OCI-LY7 (cell line): ENCODE results near the gene MAP4K2. TPM values are rescaled to one million over a fixed set of nuclear protein-coding genes. Genes with fewer than 3 reads are reported as not detected.

ENCODE experiments used
- BruUV-seq: library from RNA; stranded (reverse); fragments of 400-500 nt; replicated peaks from 2 replicates; lab custom pipeline; 2021; lab: Mats Ljungman, UMichigan
- CTCF ChIA-PET: fragments of 300-600 bp; sonication (Branson Sonifier 250); formaldehyde crosslinking; loops from one replicate; lab custom pipeline; 2022; ENCODE audit warnings: antibody characterized with exemption; ENCODE audit not compliant: unreplicated experiment; lab: Charles Lee
- POLR2A ChIA-PET: fragments of 300-600 bp; sonication (Branson Sonifier 250); formaldehyde crosslinking; loops from one replicate; lab custom pipeline; 2022; ENCODE audit warnings: antibody characterized with exemption; lab: Charles Lee
- DNase-seq: peaks from one replicate; pipeline ENCODE4 v3.0.0-alpha.2; 2015; ENCODE audit warnings: low spot score
- H2AFZ ChIP-seq: fragments of 200-600 bp; sonication (generic), shearing (Covaris generic); 2 replicates; pipeline ENCODE4 v1.6.1; 2014; ENCODE audit warnings: mild to moderate bottlenecking, antibody characterized with exemption, low read length, moderate library complexity
- H3K27ac ChIP-seq: fragments of 200-600 bp; sonication (generic); 2 replicates; pipeline ENCODE4 v1.5.1; 2014; ENCODE audit warnings: mixed run types, low read depth, mild to moderate bottlenecking, moderate library complexity, low read length, inconsistent platforms; ENCODE audit not compliant: poor library complexity, severe bottlenecking
- H3K36me3 ChIP-seq: fragments of 200-600 bp; sonication (generic); 2 replicates; pipeline ENCODE4 v1.6.1; 2014; ENCODE audit warnings: mild to moderate bottlenecking, antibody characterized with exemption, low read length, moderate library complexity, mixed read lengths; ENCODE audit not compliant: insufficient read depth
- H3K4me1 ChIP-seq: fragments of 200-600 bp; sonication (generic); 2 replicates; pipeline ENCODE4 v1.5.1; 2014; ENCODE audit warnings: mild to moderate bottlenecking, low read length; ENCODE audit not compliant: insufficient read depth, poor library complexity, severe bottlenecking
- H3K4me2 ChIP-seq: fragments of 200-600 bp; sonication (generic); 2 replicates; pipeline ENCODE4 v1.6.1; 2014; ENCODE audit warnings: mild to moderate bottlenecking, low read length
- H3K4me3 ChIP-seq: fragments of 200-600 bp; sonication (generic); 2 replicates; pipeline ENCODE4 v1.5.1; 2014; ENCODE audit warnings: mild to moderate bottlenecking, low read depth, low read length; ENCODE audit not compliant: poor library complexity, severe bottlenecking
- H3K79me2 ChIP-seq: fragments of 200-600 bp; sonication (generic); 2 replicates; pipeline ENCODE4 v1.6.1; 2016; ENCODE audit warnings: low read depth, mild to moderate bottlenecking, low read length, moderate library complexity, mixed read lengths; ENCODE audit not compliant: insufficient read depth
- H3K9me2 ChIP-seq: fragments of 200-600 bp; sonication (generic); 2 replicates; pipeline ENCODE4 v1.6.1; 2016; ENCODE audit warnings: mild to moderate bottlenecking, low read length, mixed read lengths; ENCODE audit not compliant: insufficient read depth
- H3K9me3 ChIP-seq: fragments of 200-600 bp; sonication (generic); 2 replicates; pipeline ENCODE4 v1.6.1; 2014; ENCODE audit warnings: mild to moderate bottlenecking, mixed run types, low read length, mixed read lengths
- H4K20me1 ChIP-seq: fragments of 200-600 bp; sonication (generic); 2 replicates; pipeline ENCODE4 v1.6.1; 2014; ENCODE audit warnings: mild to moderate bottlenecking, antibody characterized with exemption, low read length, moderate library complexity, mixed read lengths; ENCODE audit not compliant: insufficient read depth
- EZH2phosphoT487 ChIP-seq: fragments of 200-600 bp; sonication (generic); IDR thresholded peaks from 2 replicates; pipeline ENCODE4 v1.6.1; 2018; ENCODE audit warnings: low read depth, borderline replicate concordance, mild to moderate bottlenecking, mixed run types, antibody characterized with exemption, low read length, moderate library complexity, mixed read lengths
- intact Hi-C: fragments of 100-400 bp; cut with micrococcal nuclease; formaldehyde crosslinking; loops from one replicate; pipeline ENCODE4 v1.10.0; 2022; ENCODE audit not compliant: unreplicated experiment
- total RNA-seq, 2 experiments: library from RNA; depleted of rRNA in 1 of 2; stranded (reverse); fragments of >200 nt in 1 of 2; shearing (Covaris generic) in 1 of 2; gene quantifications; 2 replicates each; pipeline ENCODE4 v1.2.3, GENCODE V29; 2014 to 2022
- TF ChIP-seq, protein P1 (sequence below): fragments of 200-600 bp; sonication (generic); conservative IDR thresholded peaks from 2 replicates; pipeline ENCODE4 v1.5.1; 2014; ENCODE audit warnings: mild to moderate bottlenecking, antibody characterized with exemption, low read length, moderate library complexity, mixed read lengths

Gene MAP4K2
- total RNA-seq, 2 experiments from 2014 or later, result 110 to 115 TPM

- peaks cover 33% of the 10 kb centered on the region for H3K36me3 ChIP-seq
- CTCF ChIA-PET, result no interaction called here
- H3K4me1 ChIP-seq, result peaks cover 44% of the 10 kb centered on the region
- H3K9me2 ChIP-seq, result no peaks in the 10 kb centered on the region
- peaks cover 4% of the 10 kb centered on the region; the same call in 1 of the 2 replicates for H3K79me2 ChIP-seq
- no peak for DNase-seq
- H3K27ac ChIP-seq, result peak within 1 kb of the TSS; percentile 20
- peaks cover 10% of the 10 kb centered on the region; the same call in 1 of the 2 replicates for H4K20me1 ChIP-seq
- no peak within 1 kb of the TSS for H2AFZ ChIP-seq
- TF ChIP-seq EZH2phosphoT487, result no peak
- TF ChIP-seq, protein P1, sequence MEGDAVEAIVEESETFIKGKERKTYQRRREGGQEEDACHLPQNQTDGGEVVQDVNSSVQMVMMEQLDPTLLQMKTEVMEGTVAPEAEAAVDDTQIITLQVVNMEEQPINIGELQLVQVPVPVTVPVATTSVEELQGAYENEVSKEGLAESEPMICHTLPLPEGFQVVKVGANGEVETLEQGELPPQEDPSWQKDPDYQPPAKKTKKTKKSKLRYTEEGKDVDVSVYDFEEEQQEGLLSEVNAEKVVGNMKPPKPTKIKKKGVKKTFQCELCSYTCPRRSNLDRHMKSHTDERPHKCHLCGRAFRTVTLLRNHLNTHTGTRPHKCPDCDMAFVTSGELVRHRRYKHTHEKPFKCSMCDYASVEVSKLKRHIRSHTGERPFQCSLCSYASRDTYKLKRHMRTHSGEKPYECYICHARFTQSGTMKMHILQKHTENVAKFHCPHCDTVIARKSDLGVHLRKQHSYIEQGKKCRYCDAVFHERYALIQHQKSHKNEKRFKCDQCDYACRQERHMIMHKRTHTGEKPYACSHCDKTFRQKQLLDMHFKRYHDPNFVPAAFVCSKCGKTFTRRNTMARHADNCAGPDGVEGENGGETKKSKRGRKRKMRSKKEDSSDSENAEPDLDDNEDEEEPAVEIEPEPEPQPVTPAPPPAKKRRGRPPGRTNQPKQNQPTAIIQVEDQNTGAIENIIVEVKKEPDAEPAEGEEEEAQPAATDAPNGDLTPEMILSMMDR, result no peak
- POLR2A ChIA-PET, result interaction anchor here (0.6 to 2.3 kb wide), 5 partner anchors 12 to 19 kb away, joined by 3 to 8 read pairs (median 4); partner anchors contain the start of genes RASGRP2 and SF1
- no TSS peak for BruUV-seq
- no peak within 1 kb of the TSS for H3K4me2 ChIP-seq
- intact Hi-C loops, result no loop called here
- no peaks in the 10 kb centered on the region for H3K9me3 ChIP-seq
- no peak within 1 kb of the TSS for H3K4me3 ChIP-seq
Observed at GRCh38 chr11:64759722-64760719, 43.0 kb downstream of the MAP4K2 start, which contains the start of gene PYGM. Gene PYGM, minus strand, starts transcription at chr11:64759974. Its CDS starts 76 bp downstream, at chr11:64759898.

DNA sequence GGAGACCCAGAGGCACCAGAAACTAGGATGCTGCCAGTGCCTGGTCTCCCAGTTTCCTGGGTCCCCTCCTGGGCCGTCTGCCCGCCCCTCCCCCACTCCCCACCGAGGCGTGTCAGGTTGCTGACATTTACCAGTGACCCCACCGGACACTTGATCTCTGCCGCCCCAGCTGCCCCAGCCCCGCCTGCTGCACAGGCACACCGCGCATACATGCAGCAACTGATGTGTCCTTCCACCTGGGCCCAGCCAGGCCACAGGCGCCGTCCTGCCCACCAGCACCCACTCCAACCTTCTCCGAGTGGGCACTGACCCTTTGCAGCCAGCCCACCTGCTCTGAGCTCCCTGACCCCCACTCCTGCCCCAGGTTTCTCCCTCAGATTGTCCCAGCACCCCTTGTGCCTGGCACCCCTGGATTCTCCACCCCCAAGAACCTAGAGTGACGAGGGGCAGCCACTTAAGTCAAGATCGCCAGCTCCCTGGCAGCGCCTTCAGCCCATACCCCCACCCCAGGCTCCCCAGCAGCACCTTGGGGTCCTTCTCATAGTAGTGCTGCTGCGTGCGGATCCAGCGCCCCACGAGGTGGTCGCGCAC, 43.8 kb downstream of the MAP4K2 start:
- no TSS peak for BruUV-seq
- intact Hi-C loops, result no loop called here
- H3K79me2 ChIP-seq, result no peaks in the 10 kb centered on the region; the same call in 1 of the 2 replicates

More for the DNA sequence above, 43.8 kb downstream of the MAP4K2 start:
- Histone ChIP-seq H4K20me1 (0 out of 2 replicates have a peak, but pooled peaks cover 3% of the 10 kb centered on the region), H3K9me2 (no peaks in the 10 kb centered on the region), H3K36me3 (peaks cover 25% of the 10 kb centered on the region), H3K9me3 (no peaks in the 10 kb centered on the region), H3K4me2 (no peak overlapping the region), H3K4me3 (no peak overlapping the region), H3K27ac (no peak overlapping the region), H2AFZ (no peak overlapping the region), H3K4me1 (peaks cover 36% of the 10 kb centered on the region)
- no peak for DNase-seq
- ChIA-PET CTCF (no interaction called here), POLR2A (interaction anchor here (0.6 to 1.2 kb wide), 2 partner anchors 13 to 19 kb away, joined by 3 to 4 read pairs; partner anchors contain the start of gene SF1)
- TF ChIP-seq EZH2phosphoT487, result no peak
- TF ChIP-seq, protein P1, result no peak
